SK-N-MC (cell line): ENCODE data around the gene ATP1A2.

Experiments used
- EZH2 ChIP-seq: fragments of 200-600 bp; sonication (generic); IDR thresholded peaks from one replicate; pipeline ENCODE4 v1.6.1; 2017; ENCODE audit warnings: antibody characterized with exemption
- POLR2AphosphoS5 ChIP-seq: IDR thresholded peaks from 2 replicates; pipeline ENCODE4 v1.6.1; 2012; ENCODE audit warnings: mild to moderate bottlenecking, low read depth, low read length, borderline replicate concordance

GRCh38 chr1:160124705-160125478 lies 9.3 kb downstream of the ATP1A2 start:
- no peak for TF ChIP-seq EZH2
- TF ChIP-seq POLR2AphosphoS5 = no peak
